MG63 (cell line): ENCODE measurements around the gene RPL18. TPM values are rescaled to one million over a fixed set of nuclear protein-coding genes. Genes with fewer than 3 reads are reported as not detected.
A peak's percentile ranks its signal among the peaks of the same experiment; 100 is the strongest.

ENCODE experiments used
- DNase-seq: peaks from one replicate; pipeline ENCODE4 v3.0.0-alpha.2; 2020
- H3K27me3 ChIP-seq: fragments of 250-450 bp; sonication (Bioruptor Pico); 2 replicates; pipeline ENCODE4 v1.5.1; 2020; ENCODE audit warnings: mild to moderate bottlenecking, moderate library complexity
- H3K36me3 ChIP-seq: fragments of 250-450 bp; sonication (Bioruptor Pico); 2 replicates; pipeline ENCODE4 v1.5.1; 2020; ENCODE audit warnings: mild to moderate bottlenecking, moderate library complexity
- H3K4me3 ChIP-seq: fragments of 250-450 bp; sonication (Bioruptor Pico); 2 replicates; pipeline ENCODE4 v1.5.1; 2020; ENCODE audit warnings: mild to moderate bottlenecking, moderate library complexity
- H3K9me3 ChIP-seq: fragments of 250-450 bp; sonication (Bioruptor Pico); 2 replicates; pipeline ENCODE4 v1.5.1; 2020; ENCODE audit warnings: mild to moderate bottlenecking, moderate library complexity
- total RNA-seq: library from RNA; depleted of rRNA; stranded (reverse); fragments of >200 nt; shearing (Covaris generic); gene quantifications from 2 replicates; pipeline ENCODE4 v1.2.3, GENCODE V29; 2014; ENCODE audit warnings: low replicate concordance

RPL18 gene
- total RNA-seq, 1 experiment from 2014 or later = 3,057 TPM

GRCh38 chr19:48624791-48625723 lies 6.1 kb upstream of the RPL18 start:
- no peaks in the 10 kb centered on the region for H3K9me3 ChIP-seq
- no peak for DNase-seq

GRCh38 chr19:48624067-48624594 lies 5.2 kb upstream of the RPL18 start:
- no peaks in the 10 kb centered on the region for H3K9me3 ChIP-seq
- peaks cover 31% of the 10 kb centered on the region for H3K36me3 ChIP-seq
- no peak for DNase-seq
- no peak overlapping the region for H3K4me3 ChIP-seq
- no peaks in the 10 kb centered on the region for H3K27me3 ChIP-seq

More at GRCh38 chr19:48624791-48625723, 6.1 kb upstream of the RPL18 start:
- H3K4me3 ChIP-seq = no peak overlapping the region
- H3K36me3 ChIP-seq = peaks cover 40% of the 10 kb centered on the region
- no peaks in the 10 kb centered on the region for H3K27me3 ChIP-seq

- Histone ChIP-seq H3K9me3 (no peaks in the 10 kb centered on the region), H3K27me3 (no peaks in the 10 kb centered on the region), H3K36me3 (peaks cover 33% of the 10 kb centered on the region), H3K4me3 (no peak overlapping the region)
- no peak for DNase-seq
These were observed 4.6 kb upstream of the RPL18 start for GRCh38 chr19:48623556-48624066.

GRCh38 chr19:48619692-48620585 lies 961 bp upstream of the RPL18 start:
- Histone ChIP-seq H3K4me3 (peak overlapping the region; percentile 87), H3K9me3 (no peaks in the 10 kb centered on the region), H3K36me3 (peaks cover 58% of the 10 kb centered on the region), H3K27me3 (no peaks in the 10 kb centered on the region)
- DNase-seq = no peak

- H3K9me3 ChIP-seq = no peaks in the 10 kb centered on the region
- H3K36me3 ChIP-seq = peaks cover 61% of the 10 kb centered on the region
- DNase-seq = no peak
These were observed 581 bp downstream of the RPL18 start for GRCh38 chr19:48618278-48618915.

GRCh38 chr19:48617146-48617937 lies 1.6 kb downstream of the RPL18 start:
- Histone ChIP-seq H3K4me3 (peak overlapping the region; percentile 87), H3K36me3 (peaks cover 58% of the 10 kb centered on the region), H3K9me3 (no peaks in the 10 kb centered on the region), H3K27me3 (no peaks in the 10 kb centered on the region)
- peak; percentile 43 for DNase-seq

More at GRCh38 chr19:48618278-48618915, 581 bp downstream of the RPL18 start:
- no peaks in the 10 kb centered on the region for H3K27me3 ChIP-seq
- peak overlapping the region; percentile 87 for H3K4me3 ChIP-seq

GRCh38 chr19:48616491-48617056 lies 2.4 kb downstream of the RPL18 start:
- no peak for DNase-seq
- Histone ChIP-seq H3K36me3 (peaks cover 54% of the 10 kb centered on the region), H3K9me3 (no peaks in the 10 kb centered on the region), H3K27me3 (no peaks in the 10 kb centered on the region), H3K4me3 (peak overlapping the region; percentile 87; the same call in 1 of the 2 replicates)

- peaks cover 48% of the 10 kb centered on the region for H3K36me3 ChIP-seq
- H3K9me3 ChIP-seq = no peaks in the 10 kb centered on the region
- no peak for DNase-seq
- H3K27me3 ChIP-seq = no peaks in the 10 kb centered on the region
- no peak overlapping the region for H3K4me3 ChIP-seq
These were observed 2.9 kb downstream of the RPL18 start for GRCh38 chr19:48616041-48616436.

GRCh38 chr19:48615231-48616040 lies 3.5 kb downstream of the RPL18 start:
- Histone ChIP-seq H3K36me3 (peaks cover 47% of the 10 kb centered on the region), H3K27me3 (no peaks in the 10 kb centered on the region), H3K4me3 (no peak overlapping the region), H3K9me3 (no peaks in the 10 kb centered on the region)
- DNase-seq = no peak

GRCh38 chr19:48614436-48615230 lies 4.3 kb downstream of the RPL18 start, which contains the start of gene FAM83E:
Gene FAM83E (minus strand): TSS chr19:48615076. CDS start chr19:48613372, 1,704 bp downstream.
- H3K9me3 ChIP-seq = no peaks in the 10 kb centered on the region
- DNase-seq = no peak

GRCh38 chr19:48613852-48614435 lies 5.0 kb downstream of the RPL18 start:
- no peak for DNase-seq
- Histone ChIP-seq H3K36me3 (peaks cover 47% of the 10 kb centered on the region), H3K4me3 (no peak overlapping the region), H3K27me3 (no peaks in the 10 kb centered on the region), H3K9me3 (no peaks in the 10 kb centered on the region)

More at GRCh38 chr19:48614436-48615230, 4.3 kb downstream of the RPL18 start, which contains the start of gene FAM83E:
- Histone ChIP-seq H3K36me3 (peaks cover 47% of the 10 kb centered on the region), H3K27me3 (no peaks in the 10 kb centered on the region), H3K4me3 (no peak within 1 kb of the TSS)

- Histone ChIP-seq H3K36me3 (peaks cover 42% of the 10 kb centered on the region), H3K27me3 (no peaks in the 10 kb centered on the region), H3K9me3 (no peaks in the 10 kb centered on the region), H3K4me3 (no peak overlapping the region)
- no peak for DNase-seq
These were observed 5.7 kb downstream of the RPL18 start for GRCh38 chr19:48613024-48613851.

- no peak for DNase-seq
- Histone ChIP-seq H3K4me3 (no peak overlapping the region), H3K27me3 (no peaks in the 10 kb centered on the region), H3K36me3 (peaks cover 28% of the 10 kb centered on the region), H3K9me3 (no peaks in the 10 kb centered on the region)
These were observed 7.1 kb downstream of the RPL18 start for GRCh38 chr19:48611872-48612271.
